GM12878 (cell line): ENCODE measurements around the gene PDZRN3.

Experiments used
- CEBPB ChIP-seq, 2 experiments: fragments of 150-350 bp in 1 of 2; IDR thresholded peaks; 2 replicates each; pipeline ENCODE4 v1.6.1; 2012 to 2014; ENCODE audit warnings: low read depth in 2 of 2, low read length in 2 of 2, borderline replicate concordance in 1 of 2, inconsistent platforms in 1 of 2
- CHD4 ChIP-seq: fragments of 200-600 bp; sonication (generic); IDR thresholded peaks from 2 replicates; pipeline ENCODE4 v1.6.1; 2016; ENCODE audit warnings: mild to moderate bottlenecking
- MTA2 ChIP-seq: fragments of 450-650 bp; IDR thresholded peaks from 2 replicates; pipeline ENCODE4 v1.6.1; 2016; ENCODE audit warnings: low read depth, mild to moderate bottlenecking, moderate library complexity
- NFIC ChIP-seq: IDR thresholded peaks from 2 replicates; pipeline ENCODE4 v1.6.1; 2012; ENCODE audit warnings: low read depth, mild to moderate bottlenecking, inconsistent platforms, low read length, moderate library complexity
- POLR2A ChIP-seq: IDR thresholded peaks from 2 replicates; pipeline ENCODE4 v1.6.1; 2011; ENCODE audit warnings: low read depth, mild to moderate bottlenecking, low read length
- SMC3 ChIP-seq: IDR thresholded peaks from 2 replicates; pipeline ENCODE4 v1.6.1; 2011; ENCODE audit warnings: low read length, improper control_type of control experiment, borderline replicate concordance
- SUZ12 ChIP-seq: fragments of 200-600 bp; sonication (generic); IDR thresholded peaks from one replicate; pipeline ENCODE4 v1.6.1; 2018; ENCODE audit warnings: antibody characterized with exemption, mild to moderate bottlenecking; ENCODE audit not compliant: unreplicated experiment
- YY1 ChIP-seq: IDR thresholded peaks from 2 replicates; pipeline ENCODE4 v1.6.1; 2011; ENCODE audit warnings: low read depth, mild to moderate bottlenecking, low read length
- TF ChIP-seq, protein P1 (sequence below): IDR thresholded peaks from 2 replicates; pipeline ENCODE4 v1.6.1; 2012; ENCODE audit warnings: low read length, inconsistent platforms
- TF ChIP-seq, protein P2 (sequence below): IDR thresholded peaks from 2 replicates; pipeline ENCODE4 v1.6.1; 2012; ENCODE audit warnings: mild to moderate bottlenecking, low read depth, low read length
- TF ChIP-seq, protein P3 (sequence below): IDR thresholded peaks from 2 replicates; pipeline ENCODE4 v1.6.1; 2011; ENCODE audit warnings: low read depth, low read length, improper control_type of control experiment, borderline replicate concordance
- TF ChIP-seq, protein P4 (sequence below), 3 experiments: IDR thresholded peaks in 2 of 3; conservative IDR thresholded peaks in 1 of 3; 2 replicates each; pipeline ENCODE4 v1.5.1; 2011; ENCODE audit warnings: low read depth in 3 of 3, low read length in 3 of 3, mild to moderate bottlenecking in 3 of 3, control low read depth in 2 of 3, moderate library complexity in 2 of 3, inconsistent platforms in 1 of 3, mixed read lengths in 1 of 3; ENCODE audit not compliant: control insufficient read depth in 2 of 3, insufficient read depth in 1 of 3; ENCODE audit errors: extremely low read depth in 1 of 3
- TF ChIP-seq, protein P5 (sequence below): fragments of 450-650 bp; IDR thresholded peaks from 2 replicates; pipeline ENCODE4 v1.6.1; 2017; ENCODE audit warnings: mild to moderate bottlenecking, moderate library complexity
- TF ChIP-seq, protein P6 (sequence below): fragments of 450-650 bp; IDR thresholded peaks from 2 replicates; pipeline ENCODE4 v1.6.1; 2017; ENCODE audit warnings: antibody characterized with exemption, mild to moderate bottlenecking, moderate library complexity

DNA sequence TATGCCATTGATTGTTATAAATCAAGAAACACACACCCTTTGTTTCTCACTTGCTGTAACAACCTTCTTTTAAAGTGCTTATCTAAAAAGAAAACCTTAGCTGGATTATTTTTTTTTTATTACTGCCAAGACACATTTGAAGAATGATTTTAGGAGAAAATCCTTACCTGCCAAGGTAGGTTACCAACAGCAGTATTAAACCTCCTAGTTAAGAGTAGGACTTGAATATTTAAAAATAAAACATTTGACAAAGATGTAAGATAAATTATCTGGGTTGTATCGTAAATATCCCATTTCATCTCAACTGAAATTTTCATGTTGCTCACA is 192.1 kb downstream of the PDZRN3 start:
- TF ChIP-seq SUZ12 (no peak), CEBPB (IDR thresholded peaks at IDR 0.05; ENCODE audit: borderline replicate concordance in 1 of 2, low read depth in 2 of 2, low read length in 2 of 2) (no peak), MTA2 (no peak), POLR2A (no peak), CHD4 (no peak), YY1 (no peak), SMC3 (no peak), NFIC (no peak)
- TF ChIP-seq, protein P1, sequence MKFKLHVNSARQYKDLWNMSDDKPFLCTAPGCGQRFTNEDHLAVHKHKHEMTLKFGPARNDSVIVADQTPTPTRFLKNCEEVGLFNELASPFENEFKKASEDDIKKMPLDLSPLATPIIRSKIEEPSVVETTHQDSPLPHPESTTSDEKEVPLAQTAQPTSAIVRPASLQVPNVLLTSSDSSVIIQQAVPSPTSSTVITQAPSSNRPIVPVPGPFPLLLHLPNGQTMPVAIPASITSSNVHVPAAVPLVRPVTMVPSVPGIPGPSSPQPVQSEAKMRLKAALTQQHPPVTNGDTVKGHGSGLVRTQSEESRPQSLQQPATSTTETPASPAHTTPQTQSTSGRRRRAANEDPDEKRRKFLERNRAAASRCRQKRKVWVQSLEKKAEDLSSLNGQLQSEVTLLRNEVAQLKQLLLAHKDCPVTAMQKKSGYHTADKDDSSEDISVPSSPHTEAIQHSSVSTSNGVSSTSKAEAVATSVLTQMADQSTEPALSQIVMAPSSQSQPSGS = no peak
- TF ChIP-seq, protein P2, sequence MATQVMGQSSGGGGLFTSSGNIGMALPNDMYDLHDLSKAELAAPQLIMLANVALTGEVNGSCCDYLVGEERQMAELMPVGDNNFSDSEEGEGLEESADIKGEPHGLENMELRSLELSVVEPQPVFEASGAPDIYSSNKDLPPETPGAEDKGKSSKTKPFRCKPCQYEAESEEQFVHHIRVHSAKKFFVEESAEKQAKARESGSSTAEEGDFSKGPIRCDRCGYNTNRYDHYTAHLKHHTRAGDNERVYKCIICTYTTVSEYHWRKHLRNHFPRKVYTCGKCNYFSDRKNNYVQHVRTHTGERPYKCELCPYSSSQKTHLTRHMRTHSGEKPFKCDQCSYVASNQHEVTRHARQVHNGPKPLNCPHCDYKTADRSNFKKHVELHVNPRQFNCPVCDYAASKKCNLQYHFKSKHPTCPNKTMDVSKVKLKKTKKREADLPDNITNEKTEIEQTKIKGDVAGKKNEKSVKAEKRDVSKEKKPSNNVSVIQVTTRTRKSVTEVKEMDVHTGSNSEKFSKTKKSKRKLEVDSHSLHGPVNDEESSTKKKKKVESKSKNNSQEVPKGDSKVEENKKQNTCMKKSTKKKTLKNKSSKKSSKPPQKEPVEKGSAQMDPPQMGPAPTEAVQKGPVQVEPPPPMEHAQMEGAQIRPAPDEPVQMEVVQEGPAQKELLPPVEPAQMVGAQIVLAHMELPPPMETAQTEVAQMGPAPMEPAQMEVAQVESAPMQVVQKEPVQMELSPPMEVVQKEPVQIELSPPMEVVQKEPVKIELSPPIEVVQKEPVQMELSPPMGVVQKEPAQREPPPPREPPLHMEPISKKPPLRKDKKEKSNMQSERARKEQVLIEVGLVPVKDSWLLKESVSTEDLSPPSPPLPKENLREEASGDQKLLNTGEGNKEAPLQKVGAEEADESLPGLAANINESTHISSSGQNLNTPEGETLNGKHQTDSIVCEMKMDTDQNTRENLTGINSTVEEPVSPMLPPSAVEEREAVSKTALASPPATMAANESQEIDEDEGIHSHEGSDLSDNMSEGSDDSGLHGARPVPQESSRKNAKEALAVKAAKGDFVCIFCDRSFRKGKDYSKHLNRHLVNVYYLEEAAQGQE = no peak
- TF ChIP-seq, protein P3, sequence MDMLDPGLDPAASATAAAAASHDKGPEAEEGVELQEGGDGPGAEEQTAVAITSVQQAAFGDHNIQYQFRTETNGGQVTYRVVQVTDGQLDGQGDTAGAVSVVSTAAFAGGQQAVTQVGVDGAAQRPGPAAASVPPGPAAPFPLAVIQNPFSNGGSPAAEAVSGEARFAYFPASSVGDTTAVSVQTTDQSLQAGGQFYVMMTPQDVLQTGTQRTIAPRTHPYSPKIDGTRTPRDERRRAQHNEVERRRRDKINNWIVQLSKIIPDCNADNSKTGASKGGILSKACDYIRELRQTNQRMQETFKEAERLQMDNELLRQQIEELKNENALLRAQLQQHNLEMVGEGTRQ = no peak
- TF ChIP-seq, protein P4, sequence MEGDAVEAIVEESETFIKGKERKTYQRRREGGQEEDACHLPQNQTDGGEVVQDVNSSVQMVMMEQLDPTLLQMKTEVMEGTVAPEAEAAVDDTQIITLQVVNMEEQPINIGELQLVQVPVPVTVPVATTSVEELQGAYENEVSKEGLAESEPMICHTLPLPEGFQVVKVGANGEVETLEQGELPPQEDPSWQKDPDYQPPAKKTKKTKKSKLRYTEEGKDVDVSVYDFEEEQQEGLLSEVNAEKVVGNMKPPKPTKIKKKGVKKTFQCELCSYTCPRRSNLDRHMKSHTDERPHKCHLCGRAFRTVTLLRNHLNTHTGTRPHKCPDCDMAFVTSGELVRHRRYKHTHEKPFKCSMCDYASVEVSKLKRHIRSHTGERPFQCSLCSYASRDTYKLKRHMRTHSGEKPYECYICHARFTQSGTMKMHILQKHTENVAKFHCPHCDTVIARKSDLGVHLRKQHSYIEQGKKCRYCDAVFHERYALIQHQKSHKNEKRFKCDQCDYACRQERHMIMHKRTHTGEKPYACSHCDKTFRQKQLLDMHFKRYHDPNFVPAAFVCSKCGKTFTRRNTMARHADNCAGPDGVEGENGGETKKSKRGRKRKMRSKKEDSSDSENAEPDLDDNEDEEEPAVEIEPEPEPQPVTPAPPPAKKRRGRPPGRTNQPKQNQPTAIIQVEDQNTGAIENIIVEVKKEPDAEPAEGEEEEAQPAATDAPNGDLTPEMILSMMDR (IDR thresholded peaks at IDR 0.05 in 2 of 3, conservative IDR thresholded peaks at IDR 0.05 in 1 of 3; ENCODE audit: control insufficient read depth in 2 of 3, extremely low read depth in 1 of 3, insufficient read depth in 1 of 3, low read depth in 3 of 3, low read length in 3 of 3) = no peak
- TF ChIP-seq, protein P5, sequence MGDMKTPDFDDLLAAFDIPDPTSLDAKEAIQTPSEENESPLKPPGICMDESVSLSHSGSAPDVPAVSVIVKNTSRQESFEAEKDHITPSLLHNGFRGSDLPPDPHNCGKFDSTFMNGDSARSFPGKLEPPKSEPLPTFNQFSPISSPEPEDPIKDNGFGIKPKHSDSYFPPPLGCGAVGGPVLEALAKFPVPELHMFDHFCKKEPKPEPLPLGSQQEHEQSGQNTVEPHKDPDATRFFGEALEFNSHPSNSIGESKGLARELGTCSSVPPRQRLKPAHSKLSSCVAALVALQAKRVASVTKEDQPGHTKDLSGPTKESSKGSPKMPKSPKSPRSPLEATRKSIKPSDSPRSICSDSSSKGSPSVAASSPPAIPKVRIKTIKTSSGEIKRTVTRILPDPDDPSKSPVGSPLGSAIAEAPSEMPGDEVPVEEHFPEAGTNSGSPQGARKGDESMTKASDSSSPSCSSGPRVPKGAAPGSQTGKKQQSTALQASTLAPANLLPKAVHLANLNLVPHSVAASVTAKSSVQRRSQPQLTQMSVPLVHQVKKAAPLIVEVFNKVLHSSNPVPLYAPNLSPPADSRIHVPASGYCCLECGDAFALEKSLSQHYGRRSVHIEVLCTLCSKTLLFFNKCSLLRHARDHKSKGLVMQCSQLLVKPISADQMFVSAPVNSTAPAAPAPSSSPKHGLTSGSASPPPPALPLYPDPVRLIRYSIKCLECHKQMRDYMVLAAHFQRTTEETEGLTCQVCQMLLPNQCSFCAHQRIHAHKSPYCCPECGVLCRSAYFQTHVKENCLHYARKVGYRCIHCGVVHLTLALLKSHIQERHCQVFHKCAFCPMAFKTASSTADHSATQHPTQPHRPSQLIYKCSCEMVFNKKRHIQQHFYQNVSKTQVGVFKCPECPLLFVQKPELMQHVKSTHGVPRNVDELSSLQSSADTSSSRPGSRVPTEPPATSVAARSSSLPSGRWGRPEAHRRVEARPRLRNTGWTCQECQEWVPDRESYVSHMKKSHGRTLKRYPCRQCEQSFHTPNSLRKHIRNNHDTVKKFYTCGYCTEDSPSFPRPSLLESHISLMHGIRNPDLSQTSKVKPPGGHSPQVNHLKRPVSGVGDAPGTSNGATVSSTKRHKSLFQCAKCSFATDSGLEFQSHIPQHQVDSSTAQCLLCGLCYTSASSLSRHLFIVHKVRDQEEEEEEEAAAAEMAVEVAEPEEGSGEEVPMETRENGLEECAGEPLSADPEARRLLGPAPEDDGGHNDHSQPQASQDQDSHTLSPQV = no peak
- TF ChIP-seq, protein P6, sequence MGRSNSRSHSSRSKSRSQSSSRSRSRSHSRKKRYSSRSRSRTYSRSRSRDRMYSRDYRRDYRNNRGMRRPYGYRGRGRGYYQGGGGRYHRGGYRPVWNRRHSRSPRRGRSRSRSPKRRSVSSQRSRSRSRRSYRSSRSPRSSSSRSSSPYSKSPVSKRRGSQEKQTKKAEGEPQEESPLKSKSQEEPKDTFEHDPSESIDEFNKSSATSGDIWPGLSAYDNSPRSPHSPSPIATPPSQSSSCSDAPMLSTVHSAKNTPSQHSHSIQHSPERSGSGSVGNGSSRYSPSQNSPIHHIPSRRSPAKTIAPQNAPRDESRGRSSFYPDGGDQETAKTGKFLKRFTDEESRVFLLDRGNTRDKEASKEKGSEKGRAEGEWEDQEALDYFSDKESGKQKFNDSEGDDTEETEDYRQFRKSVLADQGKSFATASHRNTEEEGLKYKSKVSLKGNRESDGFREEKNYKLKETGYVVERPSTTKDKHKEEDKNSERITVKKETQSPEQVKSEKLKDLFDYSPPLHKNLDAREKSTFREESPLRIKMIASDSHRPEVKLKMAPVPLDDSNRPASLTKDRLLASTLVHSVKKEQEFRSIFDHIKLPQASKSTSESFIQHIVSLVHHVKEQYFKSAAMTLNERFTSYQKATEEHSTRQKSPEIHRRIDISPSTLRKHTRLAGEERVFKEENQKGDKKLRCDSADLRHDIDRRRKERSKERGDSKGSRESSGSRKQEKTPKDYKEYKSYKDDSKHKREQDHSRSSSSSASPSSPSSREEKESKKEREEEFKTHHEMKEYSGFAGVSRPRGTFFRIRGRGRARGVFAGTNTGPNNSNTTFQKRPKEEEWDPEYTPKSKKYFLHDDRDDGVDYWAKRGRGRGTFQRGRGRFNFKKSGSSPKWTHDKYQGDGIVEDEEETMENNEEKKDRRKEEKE = no peak
